ENCODE data around the gene ADGRF3. TPM values are rescaled to one million over a fixed set of nuclear protein-coding genes. Genes with fewer than 3 reads are reported as not detected.

ADGRF3 gene
- total and polyA plus RNA-seq, 2 of the 13 experiments (the other 11 are each of a cell fraction or from before 2014, with no cell fraction given), result 0.40 to 1.5 TPM

DNA sequence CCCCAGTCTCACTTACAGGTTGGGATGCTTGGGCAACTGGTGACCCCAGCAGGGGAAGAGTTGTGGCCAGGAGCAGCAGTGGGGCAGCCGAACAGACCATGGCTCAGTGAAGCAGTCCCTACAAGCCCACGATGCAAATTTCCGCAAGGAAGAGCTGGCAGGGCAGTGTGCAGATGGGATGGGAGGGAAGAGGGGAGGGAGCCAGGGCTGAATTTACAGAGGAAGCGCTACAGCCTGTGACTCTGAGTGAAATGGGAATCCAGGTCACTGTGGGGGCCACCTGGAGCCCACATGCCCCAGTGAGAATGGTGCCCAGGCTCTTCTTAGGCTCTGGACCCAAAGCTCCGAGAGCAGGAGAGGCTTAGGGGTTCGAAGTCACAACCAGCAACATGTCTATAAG lies 27.6 kb downstream of the ADGRF3 start:
- intact Hi-C loops (cut with micrococcal nuclease; ENCODE audit: unreplicated experiment), result no loop called here
- H3K27me3 ChIP-seq (ENCODE audit: control insufficient read depth in 1 of 2, insufficient read depth in 2 of 2, low read length in 2 of 2), result peaks cover 8 to 42% of the 10 kb centered on the region in 2 experiments; a peak in 4 of 5 replicates
- CTCF ChIA-PET (ENCODE audit: low intra/inter-chr PET ratio, low total read pairs), result no interaction called here
- no peaks in the 10 kb centered on the region for H3K9me3 ChIP-seq (ENCODE audit: low read length)
- H3K4me3 ChIP-seq (replicated peaks in 1 of 3; ENCODE audit: insufficient read depth in 1 of 3, low read depth in 2 of 3, low read length in 3 of 3), result no peak overlapping the region
- no peak overlapping the region for H2AFZ ChIP-seq (ENCODE audit: low read length)
- no peak overlapping the region for H3K4me2 ChIP-seq (ENCODE audit: low read depth, low read length)
- H3K27ac ChIP-seq (ENCODE audit: extremely low read length, insufficient read depth, low read length), result no peak overlapping the region
- WGBS (ENCODE audit: low lambda C conversion rate), result 19% methylated on average over 6 of the region's 6 CpGs
- ATAC-seq (no peak), DNase-seq (ENCODE audit: low spot score) (no peak), FAIRE-seq (no peak)
- no peak overlapping the region for H3K9ac ChIP-seq (ENCODE audit: insufficient read depth, low read depth, low read length)
- 0 out of 2 replicates have a peak, but pooled peaks cover 8% of the 10 kb centered on the region for H3K4me1 ChIP-seq (ENCODE audit: insufficient read depth, low read length)
- POLR2A ChIA-PET, result interaction anchor here (1.3 kb wide), 1 partner anchor 27 kb away, joined by 4 read pairs; the partner anchor contains the start of gene SELENOI
- H3K79me2 ChIP-seq (ENCODE audit: insufficient read depth, low read length), result no peaks in the 10 kb centered on the region
- BruUV-seq (replicated peaks), result no TSS peak
- in situ Hi-C loops (cut with HindIII; ENCODE audit: extremely low pct_ligation_motif_present, low pct_unique_long_range_greater_than_20kb), result loop anchor here (5.0 kb wide), 1 partner anchor 148 kb away; no protein-coding TSS in a partner anchor
- no peak for TF ChIP-seq ZNF530 (CRISPR knock-in tag; IDR thresholded peaks at IDR 0.05; ENCODE audit: low read depth)
- no peak for TF ChIP-seq ZNF543 (CRISPR knock-in tag; IDR thresholded peaks at IDR 0.05)
- 0 out of 2 replicates have a peak, but pooled peaks have one; percentile 11 for TF ChIP-seq ZNF768 (CRISPR knock-in tag; IDR thresholded peaks at IDR 0.05)
- no peaks in the 10 kb centered on the region for H4K20me1 ChIP-seq (ENCODE audit: insufficient read depth, low read length)
- H3K36me3 ChIP-seq (replicated peaks in 1 of 2; ENCODE audit: control insufficient read depth in 1 of 2, insufficient read depth in 2 of 2, low read length in 2 of 2), result no peaks in the 10 kb centered on the region

DNA sequence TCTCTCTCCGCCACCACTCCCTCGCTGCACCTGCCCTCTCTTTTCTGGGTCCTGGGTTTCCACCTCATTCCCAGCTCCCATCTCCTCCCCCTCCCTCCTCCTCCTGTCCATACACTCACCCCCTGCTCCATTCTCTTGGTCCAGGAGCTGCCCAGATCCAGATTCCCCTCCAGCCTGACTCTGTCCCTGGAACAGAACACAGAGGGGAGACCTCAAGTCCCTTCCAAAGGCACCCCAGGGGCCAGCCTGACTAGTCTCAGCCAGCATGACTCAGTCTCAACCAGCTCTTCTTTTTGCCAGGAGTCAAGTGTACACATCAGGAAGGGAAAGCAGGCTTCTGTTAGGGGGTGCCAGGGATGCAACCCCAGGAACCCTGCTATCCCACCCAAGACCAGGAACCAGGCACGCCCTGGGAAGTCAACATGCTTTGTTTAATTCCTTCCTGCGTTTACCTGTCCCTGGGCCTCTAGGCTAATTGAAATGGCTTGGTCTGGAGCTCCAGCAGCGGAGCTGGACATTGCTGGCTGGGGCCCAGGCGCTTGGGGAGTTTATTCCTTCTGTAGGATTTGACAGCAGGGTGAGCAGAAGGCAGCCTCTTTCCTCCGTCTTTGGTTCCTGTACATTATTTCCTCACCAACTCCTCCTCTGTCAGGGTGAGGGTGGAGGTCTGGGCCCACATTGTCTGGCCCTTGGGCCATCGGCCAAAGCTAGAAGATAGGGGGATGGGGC lies 29.0 kb downstream of the ADGRF3 start:
- in situ Hi-C loops (cut with HindIII; ENCODE audit: extremely low pct_ligation_motif_present, low pct_unique_long_range_greater_than_20kb) (loop anchor here (5.0 kb wide), 1 partner anchor 150 kb away; no protein-coding TSS in a partner anchor), intact Hi-C loops (cut with micrococcal nuclease; ENCODE audit: unreplicated experiment) (loop anchor here (2.0 kb wide), 2 partner anchors 13 to 151 kb away; no protein-coding TSS in a partner anchor)
- Histone ChIP-seq H3K27ac (ENCODE audit: extremely low read length, insufficient read depth, low read length) (no peak overlapping the region), H3K4me1 (ENCODE audit: insufficient read depth, low read length) (no peaks in the 10 kb centered on the region), H3K9me3 (ENCODE audit: low read length) (no peaks in the 10 kb centered on the region), H3K36me3 (replicated peaks in 1 of 2; ENCODE audit: control insufficient read depth in 1 of 2, insufficient read depth in 2 of 2, low read length in 2 of 2) (no peaks in the 10 kb centered on the region), H4K20me1 (ENCODE audit: insufficient read depth, low read length) (no peaks in the 10 kb centered on the region), H3K27me3 (ENCODE audit: control insufficient read depth in 1 of 2, insufficient read depth in 2 of 2, low read length in 2 of 2) (peaks cover 8 to 55% of the 10 kb centered on the region in 2 experiments; a peak in 4 of 5 replicates), H3K9ac (ENCODE audit: insufficient read depth, low read depth, low read length) (no peak overlapping the region), H3K4me3 (replicated peaks in 1 of 3; ENCODE audit: insufficient read depth in 1 of 3, low read depth in 2 of 3, low read length in 3 of 3) (no peak overlapping the region), H2AFZ (ENCODE audit: low read length) (no peak overlapping the region), H3K79me2 (ENCODE audit: insufficient read depth, low read length) (no peaks in the 10 kb centered on the region), H3K4me2 (ENCODE audit: low read depth, low read length) (no peak overlapping the region)
- FAIRE-seq (no peak), ATAC-seq (peak; percentile 3; the same call in 2 of the 3 replicates), DNase-seq (ENCODE audit: low spot score) (no peak)
- CTCF ChIA-PET (ENCODE audit: low intra/inter-chr PET ratio, low total read pairs), result no interaction called here
- no peak for TF ChIP-seq TCF7L2 (IDR thresholded peaks at IDR 0.05; ENCODE audit: low read depth, low read length)
- TF ChIP-seq, protein P1, sequence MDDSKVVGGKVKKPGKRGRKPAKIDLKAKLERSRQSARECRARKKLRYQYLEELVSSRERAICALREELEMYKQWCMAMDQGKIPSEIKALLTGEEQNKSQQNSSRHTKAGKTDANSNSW (CRISPR knock-in tag; IDR thresholded peaks at IDR 0.05; ENCODE audit: borderline replicate concordance), result no peak
- TF ChIP-seq HNF4G (IDR thresholded peaks at IDR 0.05; ENCODE audit: borderline replicate concordance, low read depth, low read length), result no peak
- TF ChIP-seq HNF4G (CRISPR knock-in tag; IDR thresholded peaks at IDR 0.05; ENCODE audit: borderline replicate concordance, low read depth), result no peak
- TF ChIP-seq HOXA5 (CRISPR knock-in tag; IDR thresholded peaks at IDR 0.05), result no peak
- TF ChIP-seq ZBTB21 (CRISPR knock-in tag; IDR thresholded peaks at IDR 0.05), result no peak
- TF ChIP-seq ZNF570 (CRISPR knock-in tag; IDR thresholded peaks at IDR 0.05; ENCODE audit: borderline replicate concordance), result no peak
- no peak for TF ChIP-seq PPARG (CRISPR knock-in tag; conservative IDR thresholded peaks at IDR 0.05)
- no TSS peak for BruUV-seq (replicated peaks)
- 25% methylated on average over 8 of the region's 8 CpGs for WGBS (ENCODE audit: low lambda C conversion rate)
- POLR2A ChIA-PET, result interaction anchor here (1.3 kb wide), 1 partner anchor 28 kb away, joined by 4 read pairs; the partner anchor contains the start of gene SELENOI
